GM21825 (cell line): ENCODE data around the gene ZFYVE21.

Experiments
- ATAC-seq: cut with Tn5 transposase; IDR thresholded peaks from one replicate; pipeline ENCODE4 v1.9.1; 2021; ENCODE audit warnings: mild to moderate bottlenecking, moderate library complexity; ENCODE audit not compliant: unreplicated experiment

Gene ZFYVE21

DNA sequence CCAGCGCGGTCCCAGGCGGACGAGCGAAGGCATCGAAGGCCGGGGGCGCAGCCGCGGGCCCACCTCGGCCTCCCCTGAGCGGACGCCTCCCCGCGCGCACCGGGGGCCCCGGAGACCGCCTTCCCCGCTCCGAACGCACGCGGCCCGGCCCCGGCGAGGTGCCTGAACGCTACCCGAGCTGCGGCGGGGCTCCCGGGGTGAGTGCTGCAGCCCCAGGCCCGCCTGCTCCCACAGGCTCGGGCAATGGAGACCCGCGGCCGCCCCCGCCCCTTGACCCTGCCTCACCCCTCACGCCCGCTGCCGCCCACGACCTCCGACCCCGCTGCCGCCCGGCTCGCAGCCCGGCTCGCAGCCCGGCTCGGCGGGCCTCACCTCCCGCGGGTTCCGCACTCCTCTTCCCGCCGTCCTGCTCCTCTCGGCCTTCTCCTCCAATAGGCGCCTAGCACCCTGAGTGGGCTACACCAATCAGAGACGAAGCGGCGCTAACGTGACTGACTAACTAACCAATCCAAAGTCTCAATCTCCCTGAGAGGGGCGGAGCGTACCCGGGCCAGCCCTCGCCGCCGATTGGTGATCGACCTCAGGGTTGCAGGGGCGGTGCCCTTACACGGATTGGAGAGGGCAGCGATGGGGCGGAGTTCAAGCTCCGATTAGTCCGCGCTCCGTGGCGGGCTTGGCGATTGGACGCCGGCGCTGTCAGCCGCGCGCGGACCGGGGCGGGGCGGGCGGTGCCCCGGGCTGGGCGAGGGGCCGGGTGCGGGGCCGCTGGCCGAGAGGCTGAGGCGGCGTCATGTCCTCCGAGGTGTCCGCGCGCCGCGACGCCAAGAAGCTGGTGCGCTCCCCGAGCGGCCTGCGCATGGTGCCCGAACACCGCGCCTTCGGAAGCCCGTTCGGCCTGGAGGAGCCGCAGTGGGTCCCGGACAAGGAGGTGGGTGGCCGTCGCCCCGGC lies at the start of gene ZFYVE21, which contains the start of gene XRCC3:
Gene ZFYVE21 (plus strand): TSS at position 759 of the 949 bp plus-strand sequence. CDS start 32 bp downstream, at position 791.
Gene XRCC3 (minus strand): TSS at position 400 of the 949 bp plus-strand sequence. CDS start 4,364 bp downstream, outside the sequence.
- ATAC-seq: peak; percentile 90

DNA sequence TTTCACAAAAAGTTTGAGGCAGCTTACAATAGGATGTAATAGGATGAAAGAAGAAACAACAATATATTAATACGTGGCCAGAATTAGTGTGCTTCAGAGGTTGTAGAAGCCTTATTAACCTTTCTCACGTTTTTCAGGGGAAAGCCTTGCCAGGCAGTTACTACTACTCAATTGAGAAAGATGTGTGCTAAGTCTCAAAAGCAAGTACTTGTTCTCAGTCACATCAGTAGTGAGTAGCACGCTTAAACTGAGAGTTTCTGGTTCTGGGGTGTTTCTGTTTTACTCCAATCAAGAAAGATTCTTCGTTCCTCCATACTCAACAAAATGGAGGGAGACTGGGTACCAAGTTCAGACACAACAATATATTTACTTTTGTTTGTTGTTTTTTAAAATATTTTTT lies 47.9 kb upstream of the ZFYVE21 start:
- no peak for ATAC-seq

DNA sequence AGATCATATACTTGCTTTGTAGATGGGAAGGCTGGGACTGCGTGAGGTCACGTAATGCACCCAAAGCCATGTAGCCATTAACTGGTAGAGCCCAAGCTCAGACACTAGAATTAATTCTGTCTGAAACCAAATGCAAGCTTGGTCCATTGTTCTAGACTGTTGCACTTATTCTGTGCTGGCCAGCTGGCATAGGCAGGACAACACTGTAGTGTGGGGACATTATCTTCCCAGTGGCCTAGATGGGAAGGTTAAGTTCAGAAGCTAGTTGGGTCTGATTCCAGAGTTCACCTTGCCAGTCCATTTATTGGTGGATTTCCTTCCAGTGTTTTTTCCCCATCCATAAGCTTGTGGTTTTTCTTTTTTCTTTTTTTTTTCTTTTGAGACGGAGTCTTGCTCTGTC lies 47.5 kb upstream of the ZFYVE21 start:
- no peak for ATAC-seq

DNA sequence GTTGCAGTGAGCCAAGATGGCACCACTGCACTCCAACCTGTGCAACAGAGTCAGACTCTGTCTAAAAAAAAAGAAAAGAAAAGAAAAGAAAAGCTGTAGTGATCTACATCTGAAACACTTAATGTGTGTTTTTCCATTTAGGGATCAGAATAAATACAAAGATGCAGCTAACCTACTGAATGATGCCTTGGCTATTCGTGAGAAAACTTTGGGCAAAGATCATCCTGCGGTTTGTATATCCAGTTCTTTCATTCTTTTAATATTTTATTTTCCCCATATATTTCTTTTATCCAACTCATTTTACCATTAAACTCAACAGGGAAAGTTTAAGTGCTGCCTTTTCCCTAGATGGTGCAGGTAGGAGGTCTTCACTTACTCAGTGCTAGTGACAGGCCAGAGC lies 46.2 kb upstream of the ZFYVE21 start:
- no peak for ATAC-seq

DNA sequence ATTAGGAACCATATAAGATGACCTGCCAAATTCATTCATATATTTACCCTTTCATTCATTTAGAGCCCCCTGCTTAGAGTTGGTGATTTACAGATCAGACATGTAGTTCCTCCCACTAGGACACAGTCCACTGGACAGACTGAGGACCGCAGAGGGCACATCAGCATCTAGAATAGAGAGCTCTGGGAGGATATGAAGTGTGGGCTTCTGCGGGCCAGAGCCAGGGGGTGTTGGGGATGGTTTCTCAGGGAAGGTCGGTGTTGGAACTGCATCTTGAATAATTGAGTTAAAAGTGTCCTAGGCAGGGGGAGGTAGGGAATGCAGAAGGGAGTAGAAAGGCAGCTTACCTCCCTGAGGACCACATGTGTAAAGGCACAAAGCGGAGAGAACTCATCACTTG lies 43.7 kb upstream of the ZFYVE21 start:
- ATAC-seq: no peak

DNA sequence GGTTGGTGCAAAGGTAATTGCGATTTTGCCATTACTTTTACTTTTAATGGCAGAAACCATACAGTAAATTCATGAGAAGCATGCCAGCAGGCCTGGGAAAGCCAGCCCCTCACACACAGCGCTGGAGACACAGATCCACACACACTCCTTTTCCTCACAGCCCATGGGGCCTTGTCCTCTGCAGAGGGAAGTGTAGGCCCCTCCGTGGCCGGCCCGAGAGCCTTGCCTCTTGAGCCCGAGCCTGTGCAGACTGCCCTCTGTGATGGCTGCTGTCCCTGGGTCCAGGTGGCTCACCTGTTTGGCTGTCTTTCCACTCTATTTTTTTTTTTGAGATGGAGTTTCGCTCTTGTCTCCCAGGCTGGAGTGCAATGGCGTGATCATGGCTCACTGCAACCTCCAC lies 39.7 kb upstream of the ZFYVE21 start:
- no peak for ATAC-seq

DNA sequence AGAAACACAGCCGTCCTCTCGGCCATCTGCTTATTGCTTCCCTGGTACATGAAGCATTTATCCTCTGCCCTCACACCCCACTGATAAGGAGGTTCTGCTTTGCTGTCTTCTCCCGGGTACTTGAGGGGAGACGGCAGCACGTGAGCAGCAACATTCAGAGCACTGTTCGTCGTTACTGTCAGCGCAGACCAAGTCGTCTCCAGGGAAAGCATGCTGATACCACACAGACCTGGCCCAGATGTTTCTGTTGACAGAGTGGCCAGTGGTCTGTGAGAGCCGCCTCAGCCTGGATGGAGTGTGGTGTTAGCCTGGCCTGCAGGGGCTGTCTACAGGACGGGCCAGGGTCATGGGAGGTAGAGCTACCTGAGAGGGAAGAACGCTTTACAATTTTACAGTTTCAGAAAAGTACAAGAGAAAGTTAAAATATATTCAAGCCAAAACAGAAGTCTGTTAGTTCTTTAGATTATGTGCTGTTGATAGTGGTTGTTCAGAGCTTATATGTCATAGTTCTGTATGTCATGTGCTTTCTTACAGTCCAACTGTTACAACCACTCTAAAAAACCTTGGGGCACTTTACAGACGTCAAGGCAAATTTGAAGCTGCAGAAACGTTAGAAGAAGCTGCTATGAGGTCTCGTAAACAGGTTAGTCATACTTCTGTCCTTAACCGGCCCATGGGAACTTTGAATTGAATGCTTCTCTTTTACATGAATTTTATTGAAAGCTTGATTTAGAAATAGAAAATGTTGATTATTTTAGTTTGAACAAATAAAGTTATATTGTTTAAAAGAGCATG lies 38.5 kb upstream of the ZFYVE21 start:
- ATAC-seq: no peak

DNA sequence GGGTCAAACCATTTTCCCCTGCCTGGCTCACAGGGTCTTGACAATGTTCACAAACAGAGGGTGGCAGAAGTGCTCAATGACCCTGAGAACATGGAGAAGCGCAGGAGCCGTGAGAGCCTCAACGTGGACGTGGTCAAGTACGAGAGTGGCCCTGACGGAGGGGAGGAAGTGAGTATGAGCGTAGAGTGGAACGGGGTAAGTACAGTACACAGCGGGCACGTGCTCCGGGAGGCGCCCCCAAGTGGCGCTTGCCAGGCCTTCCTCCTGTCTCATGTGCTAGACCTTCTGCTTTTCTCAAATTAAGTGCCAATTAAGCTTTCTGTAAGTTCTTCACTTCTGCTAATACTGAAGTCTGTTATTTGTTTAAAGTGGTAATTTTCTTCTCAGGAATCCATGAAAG lies 36.3 kb upstream of the ZFYVE21 start:
- ATAC-seq: peak; percentile 85

DNA sequence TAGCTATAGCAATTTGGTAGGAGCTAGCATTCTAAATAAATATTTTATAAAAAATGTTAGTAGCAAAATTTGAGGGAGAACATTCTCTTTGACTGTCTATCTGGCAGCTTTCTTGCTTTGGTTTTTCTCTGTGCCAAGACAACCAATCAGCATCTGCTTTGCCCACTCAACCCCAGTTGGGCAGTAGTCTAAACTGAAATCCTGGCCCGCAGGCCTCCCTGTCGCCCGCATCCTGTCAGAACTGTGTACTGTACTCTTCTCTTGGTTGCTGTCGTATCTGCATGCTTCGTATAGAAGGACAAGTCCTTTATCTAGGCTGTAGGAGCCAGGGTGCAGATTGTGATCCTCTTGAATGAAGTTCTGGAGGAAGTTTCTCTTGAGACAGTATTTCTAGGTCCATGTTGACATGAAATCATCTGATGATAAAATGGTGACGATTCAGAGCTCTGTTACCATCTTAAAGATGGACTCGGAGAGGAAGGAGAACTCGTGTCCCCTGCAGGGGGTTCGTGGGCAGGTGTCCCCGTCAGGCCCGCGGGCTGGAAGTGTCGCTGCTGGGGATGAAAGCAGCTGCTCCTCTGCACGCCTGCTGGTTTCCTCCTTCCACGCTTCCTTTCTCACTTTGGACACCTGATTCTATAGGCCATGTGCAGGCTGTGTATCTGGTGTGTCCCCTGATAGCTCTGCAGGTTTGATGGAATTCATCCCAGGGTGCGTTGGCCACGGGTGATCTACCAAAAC lies 34.9 kb upstream of the ZFYVE21 start:
- ATAC-seq: no peak

DNA sequence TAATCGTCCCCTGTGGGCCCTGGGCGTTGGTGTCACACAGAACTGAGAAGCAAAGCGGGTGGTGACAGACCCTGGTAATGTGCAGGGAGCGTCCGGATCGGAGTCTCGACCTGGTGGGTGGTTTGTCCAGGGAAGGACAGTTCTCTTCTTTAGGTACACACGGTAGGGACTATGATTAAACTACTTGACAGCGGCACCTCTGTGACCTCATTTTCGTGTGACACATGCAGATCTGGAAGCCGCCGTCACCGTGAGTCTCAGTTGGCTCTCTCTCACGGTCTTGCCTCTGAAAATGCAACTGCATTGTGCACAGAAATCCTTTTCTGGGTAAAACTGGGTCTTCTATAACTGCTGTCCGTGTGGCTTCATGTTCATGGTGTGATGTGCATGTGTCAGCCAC lies 32.5 kb upstream of the ZFYVE21 start:
- ATAC-seq: no peak

DNA sequence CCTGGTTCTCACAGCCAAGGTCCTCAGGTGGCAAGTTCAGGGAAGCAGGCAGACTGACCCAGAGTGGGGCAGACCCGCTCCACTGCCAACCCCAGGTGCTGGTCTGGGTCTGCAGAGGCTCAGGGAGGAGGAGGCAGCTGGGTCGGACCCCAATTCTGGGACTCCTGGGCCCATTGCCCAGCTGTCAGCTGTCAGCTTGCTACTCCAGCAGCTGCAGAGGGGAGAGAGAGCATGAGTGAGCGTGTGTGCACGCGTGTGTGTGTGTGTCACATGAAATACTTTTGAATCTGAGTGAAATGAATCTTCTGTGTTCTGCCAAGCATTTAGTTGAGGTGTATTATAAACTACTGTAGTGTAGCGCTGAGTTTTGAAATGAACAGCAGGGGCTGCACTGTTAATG lies 31.1 kb upstream of the ZFYVE21 start:
- ATAC-seq: no peak

DNA sequence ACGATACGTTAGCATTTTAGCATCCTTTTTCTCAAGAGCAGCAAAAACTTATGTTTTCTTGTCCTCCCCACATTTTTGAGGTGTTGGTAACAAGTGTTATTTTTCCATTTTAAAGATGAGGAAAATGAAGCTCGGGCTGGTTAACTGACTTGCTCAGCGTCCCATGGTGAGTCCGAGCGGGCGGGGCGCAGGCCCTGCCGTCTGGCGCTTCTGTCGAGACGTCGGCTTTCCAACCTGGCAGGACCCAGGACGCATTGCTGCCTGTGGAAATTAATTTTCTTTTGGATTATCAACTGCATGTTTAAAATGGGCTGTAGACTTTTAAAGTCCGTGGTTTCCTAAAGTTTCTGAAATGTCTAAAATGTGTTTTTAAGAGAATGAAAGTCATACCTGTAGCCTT lies 30.7 kb upstream of the ZFYVE21 start:
- no peak for ATAC-seq

DNA sequence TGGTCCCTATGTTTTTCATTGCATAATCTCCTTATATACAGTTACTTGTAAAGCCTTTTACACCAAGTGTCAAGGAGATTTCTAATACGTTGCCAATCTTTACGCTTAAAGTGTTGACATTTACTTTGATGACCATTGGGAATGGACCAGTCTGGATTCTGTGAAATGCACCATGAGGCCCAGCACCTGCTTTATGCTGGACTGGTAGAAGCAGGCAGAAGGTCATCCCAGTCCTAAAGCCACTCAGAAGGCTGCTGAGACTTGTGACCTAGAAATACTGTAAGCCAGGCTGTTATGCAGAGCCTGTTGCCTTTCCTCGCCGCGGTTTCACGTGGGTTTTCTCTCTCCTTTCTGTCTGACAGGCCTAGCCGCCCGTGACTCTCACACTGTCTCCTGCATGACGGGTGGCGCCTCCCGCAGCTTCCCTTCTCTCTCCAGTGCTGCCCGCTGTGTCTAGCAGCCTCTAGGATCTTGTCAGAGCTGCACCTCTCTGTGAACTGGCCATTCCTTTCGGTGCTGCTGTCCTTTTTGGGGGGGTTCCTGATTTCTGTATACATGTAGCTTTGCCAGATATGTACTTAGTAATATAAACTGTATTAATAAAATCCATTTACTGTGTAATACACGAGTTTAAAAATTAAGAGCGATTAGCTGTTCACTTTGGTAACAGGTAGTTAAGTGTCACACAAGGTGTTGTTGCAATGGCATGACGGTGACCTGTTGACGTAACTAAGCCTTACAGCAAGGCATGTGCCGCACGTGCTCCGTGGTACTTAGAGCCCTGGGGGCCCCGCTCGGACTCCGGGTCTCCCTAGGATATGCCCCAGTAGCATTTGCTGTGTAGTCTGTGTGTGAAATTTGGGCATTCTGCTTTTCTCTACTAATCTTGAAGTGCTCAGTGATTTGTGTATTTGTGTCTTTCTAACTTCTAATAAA lies 30.1 kb upstream of the ZFYVE21 start:
- no peak for ATAC-seq

DNA sequence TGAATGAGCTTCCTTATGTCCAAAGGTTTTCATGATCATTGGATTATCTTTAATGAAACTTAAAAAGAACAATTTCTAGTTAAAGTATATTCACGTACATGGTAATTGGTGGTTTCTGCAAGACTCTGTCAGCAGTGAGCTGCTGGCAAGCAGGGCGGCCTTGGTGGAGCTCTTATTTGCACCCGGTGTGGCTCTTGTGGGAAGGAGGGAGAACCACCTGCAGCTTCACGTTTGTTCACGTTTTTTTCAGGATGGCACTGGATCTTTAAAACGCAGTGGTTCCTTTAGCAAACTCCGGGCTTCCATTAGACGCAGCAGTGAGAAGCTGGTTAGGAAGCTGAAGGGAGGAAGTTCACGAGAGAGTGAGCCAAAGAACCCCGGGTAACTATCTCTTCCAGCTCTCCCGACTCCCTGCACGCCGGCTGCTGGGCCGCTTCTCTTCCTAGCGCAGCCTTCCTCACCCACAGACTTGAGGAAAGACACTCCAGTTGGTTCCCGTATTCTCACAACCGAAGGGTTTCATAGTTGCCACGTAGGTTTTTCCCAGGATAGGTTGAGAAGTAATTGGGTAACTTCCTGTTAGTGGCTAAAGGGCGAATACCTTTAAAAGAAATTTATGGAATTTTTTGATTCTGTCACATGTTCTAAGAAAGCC lies 28.7 kb upstream of the ZFYVE21 start:
- no peak for ATAC-seq

DNA sequence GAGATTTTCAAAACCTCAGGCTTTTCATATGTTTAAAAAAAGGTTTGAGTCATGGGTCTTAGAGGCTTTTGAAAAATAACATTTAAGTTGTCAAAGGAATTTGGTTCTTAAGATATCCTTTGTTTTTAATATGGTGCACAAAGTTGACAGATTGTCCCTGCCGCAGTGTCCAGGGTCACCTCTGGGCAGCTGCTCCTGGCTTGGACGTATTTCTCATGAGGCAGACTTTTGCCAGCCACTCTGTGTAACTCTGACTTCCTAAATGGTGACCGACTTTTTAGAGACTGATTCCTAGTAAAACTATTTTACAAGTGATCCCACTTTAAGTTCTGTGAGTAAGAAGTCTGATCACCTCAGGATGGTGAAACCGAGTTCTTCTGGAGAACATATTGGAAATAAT lies 27.9 kb upstream of the ZFYVE21 start:
- no peak for ATAC-seq

DNA sequence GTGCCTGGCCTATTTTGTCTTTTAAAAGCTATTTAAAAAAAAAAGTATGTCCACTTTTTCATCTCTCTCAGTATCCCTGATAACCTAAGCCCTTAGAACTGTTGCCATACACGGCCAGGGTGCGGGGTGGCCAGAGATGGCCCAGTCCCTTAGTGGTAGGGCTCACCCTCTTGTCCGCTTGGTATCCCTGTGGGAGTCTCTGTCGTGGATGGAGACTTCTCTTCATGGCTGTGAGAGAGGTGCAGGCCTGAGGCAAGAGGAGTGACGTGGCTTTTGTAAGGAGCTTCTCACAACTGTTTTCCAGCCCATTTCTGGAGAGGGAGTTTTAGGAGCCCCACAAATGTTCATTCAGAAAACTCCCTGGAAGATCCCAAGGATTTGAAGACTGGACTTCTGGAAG lies 27.2 kb upstream of the ZFYVE21 start:
- no peak for ATAC-seq

DNA sequence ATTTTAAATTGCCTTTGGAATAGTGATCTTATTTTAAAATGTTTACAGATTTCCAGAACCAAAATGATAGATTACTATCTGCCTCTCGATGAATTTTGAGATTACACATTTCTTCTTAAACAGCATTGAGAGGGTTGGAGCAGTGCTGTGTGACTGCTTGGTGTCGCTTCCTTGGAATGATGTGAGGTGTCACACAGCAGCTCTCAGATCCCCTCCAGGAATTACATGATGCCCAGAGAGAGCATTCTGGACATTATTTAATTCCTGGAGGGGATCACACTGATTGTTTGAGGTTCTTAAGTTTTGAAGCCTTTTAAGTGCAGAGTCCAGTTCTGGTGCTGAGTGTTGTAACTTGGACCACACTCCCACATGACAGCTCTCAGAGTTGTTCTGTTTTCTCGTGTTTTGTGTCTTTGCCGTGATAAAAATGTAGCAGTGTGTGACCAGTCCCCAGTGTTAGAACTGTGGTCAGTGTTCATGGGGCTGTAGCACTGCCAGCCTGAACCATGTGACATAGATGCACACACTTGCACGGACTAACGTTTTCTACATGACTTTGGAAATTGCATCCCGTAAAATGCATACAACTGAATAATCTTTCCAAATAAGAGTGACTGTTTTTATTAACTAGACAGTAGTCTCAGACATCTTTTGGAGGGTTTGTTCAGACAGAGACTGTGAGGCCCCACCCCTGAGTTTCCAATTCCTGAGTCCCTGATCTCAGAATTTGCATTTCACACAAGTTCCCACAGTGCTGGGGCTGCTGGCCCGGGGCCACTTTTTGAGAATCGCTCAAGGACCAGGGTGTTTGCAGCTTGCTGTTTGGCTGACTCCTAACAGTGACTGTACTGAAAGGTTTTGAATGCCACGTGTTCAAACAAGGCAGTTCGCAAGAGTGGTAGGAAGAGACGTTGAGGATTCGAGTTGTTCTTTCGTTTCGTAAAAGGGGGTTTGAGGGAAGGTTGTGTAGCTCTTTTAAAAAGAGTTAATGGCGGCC lies 26.4 kb upstream of the ZFYVE21 start:
- ATAC-seq: peak; percentile 55

DNA sequence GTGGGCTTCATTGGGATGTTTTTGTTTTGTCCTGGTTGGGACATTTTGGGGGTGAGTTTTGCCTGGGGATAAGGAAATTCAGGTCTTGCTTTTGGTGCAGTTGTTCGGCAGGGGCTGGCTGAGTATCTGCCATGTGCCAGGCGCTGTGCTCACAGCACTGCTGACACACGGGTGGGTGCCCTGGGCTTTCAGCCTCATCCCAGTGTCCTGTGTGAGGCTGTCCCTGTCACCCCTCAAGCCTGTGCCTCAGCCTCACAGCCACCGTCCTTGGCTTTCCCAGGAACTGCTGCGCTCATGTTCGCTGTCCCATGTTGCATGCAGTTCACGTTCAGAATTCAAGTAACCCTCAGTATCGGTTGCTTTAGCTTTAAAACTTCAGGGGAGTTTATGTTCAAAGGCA lies 25.3 kb upstream of the ZFYVE21 start:
- no peak for ATAC-seq
